GM19397 (cell line): ENCODE measurements around the gene CFAP97D1.

Source experiments
- ATAC-seq: cut with Tn5 transposase; IDR thresholded peaks from one replicate; pipeline ENCODE4 v1.9.1; 2021; ENCODE audit warnings: mild to moderate bottlenecking, moderate library complexity; ENCODE audit not compliant: unreplicated experiment

Gene CFAP97D1

DNA sequence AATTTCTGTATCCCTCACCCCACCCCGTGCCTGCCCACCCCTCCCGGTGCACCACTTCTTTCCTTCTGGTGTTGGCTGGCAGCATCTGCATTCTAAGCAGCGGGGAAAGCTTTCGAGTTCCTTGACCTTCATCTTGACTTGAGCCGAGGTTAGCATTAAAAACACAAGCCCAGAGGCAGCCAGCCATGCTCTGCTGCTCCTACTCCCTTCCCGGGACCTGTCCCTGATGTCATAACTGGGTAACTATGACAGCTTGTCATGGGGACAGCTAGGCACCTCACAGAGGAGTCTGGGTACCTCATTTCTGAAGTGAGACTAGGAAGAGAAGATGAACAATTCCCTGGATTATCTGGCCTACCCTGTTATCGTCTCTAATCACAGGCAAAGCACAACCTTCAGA is at the start of gene CFAP97D1:
Gene CFAP97D1 (plus strand): TSS at position 301 of the 400 bp plus-strand sequence. CDS start 28 bp downstream, at position 329.
- ATAC-seq: no peak

DNA sequence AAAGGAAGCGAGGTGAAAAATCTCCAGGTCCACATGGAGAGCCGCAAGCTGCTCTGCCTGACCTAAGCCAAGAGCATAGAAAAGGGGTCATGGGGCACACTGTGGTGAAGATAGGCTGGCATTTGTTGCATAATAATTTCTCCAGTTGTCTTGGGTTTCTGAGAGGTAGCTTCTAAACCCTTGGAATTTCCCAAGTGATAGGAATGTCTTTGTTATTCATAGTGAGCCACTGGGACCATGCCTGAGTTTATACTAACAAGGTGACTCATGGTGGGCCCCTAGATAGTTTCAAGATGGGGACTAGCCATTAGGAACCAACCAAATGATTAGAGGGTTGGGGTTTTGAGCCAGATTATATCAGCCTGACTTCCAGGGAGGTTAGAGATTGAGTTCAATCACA is 47.3 kb upstream of the CFAP97D1 start:
- no peak for ATAC-seq

DNA sequence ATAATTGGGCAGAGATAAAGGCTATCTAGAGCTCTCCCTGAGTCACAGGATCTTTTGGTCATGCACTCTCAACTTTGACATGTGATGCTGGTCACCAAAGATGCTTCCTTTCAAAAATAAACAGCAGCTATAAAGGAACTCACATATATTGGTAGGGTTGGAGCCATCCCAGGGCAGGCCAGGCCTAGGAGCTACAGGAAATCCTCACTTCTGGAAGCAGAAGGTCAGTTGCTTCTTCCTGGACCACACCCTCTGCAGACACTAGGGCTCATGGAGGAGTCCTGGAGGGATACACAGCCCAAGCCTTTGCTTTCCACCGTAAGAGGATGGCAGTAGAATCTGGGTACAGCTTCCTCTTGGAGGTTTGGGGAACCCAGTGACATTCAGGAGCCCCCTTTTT is 46.3 kb upstream of the CFAP97D1 start:
- no peak for ATAC-seq

DNA sequence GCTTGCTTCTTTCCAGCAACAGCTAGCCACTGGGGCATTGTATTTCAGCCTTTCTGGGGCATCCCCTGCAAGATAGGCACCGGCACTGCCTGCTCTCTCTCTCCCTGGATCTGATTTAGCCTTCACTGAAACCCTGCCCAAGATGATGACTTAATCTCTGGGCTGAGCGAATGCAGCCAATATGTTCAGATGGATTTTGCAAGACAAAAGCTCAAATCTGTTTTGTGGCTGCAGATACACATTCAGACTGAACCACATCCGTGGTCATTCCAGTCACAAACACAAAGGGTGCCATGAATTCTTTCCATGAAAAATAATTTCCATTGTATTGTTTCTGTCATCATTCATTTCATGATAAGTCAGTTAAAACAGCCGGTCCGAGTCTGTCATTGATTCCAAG is 45.9 kb upstream of the CFAP97D1 start:
- ATAC-seq: no peak

DNA sequence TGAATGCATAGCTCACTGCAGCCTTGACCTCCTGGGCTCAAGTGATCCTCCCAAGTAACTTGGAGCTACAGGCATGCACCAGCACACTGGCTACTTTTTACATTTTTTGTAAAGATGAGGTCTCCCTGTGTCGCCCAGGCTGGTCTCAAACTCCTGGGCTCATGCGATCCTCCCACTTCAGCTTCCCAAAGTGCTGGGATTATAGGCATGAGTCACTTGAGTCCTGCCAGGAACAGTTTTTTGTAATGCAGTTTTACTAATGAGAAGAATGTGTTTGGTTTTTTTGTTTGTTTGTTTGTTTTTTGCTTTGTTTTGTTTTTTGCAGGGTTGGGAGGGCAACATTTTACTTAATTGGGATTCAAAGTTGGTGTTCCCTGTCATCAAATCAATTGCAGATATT is 43.8 kb upstream of the CFAP97D1 start:
- ATAC-seq: no peak

DNA sequence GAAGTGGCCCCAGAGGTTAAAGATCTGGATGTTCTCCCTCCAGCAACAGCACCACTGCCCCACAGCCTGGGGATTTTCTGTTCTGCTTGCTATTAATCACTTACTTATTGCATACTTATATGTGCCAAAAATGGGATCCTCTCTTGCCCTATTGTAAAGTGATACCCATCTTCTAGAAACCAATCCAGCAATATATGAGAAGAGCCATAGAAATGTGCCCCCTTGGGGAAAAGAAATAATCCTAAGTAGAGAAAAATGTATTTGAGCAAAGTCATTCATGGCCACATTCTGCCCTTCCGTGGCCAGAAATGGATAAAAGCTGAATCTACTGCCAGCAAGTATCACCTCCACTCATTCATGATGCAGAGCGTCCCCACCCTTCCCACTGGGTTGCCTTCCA is 42.5 kb upstream of the CFAP97D1 start:
- ATAC-seq: no peak

DNA sequence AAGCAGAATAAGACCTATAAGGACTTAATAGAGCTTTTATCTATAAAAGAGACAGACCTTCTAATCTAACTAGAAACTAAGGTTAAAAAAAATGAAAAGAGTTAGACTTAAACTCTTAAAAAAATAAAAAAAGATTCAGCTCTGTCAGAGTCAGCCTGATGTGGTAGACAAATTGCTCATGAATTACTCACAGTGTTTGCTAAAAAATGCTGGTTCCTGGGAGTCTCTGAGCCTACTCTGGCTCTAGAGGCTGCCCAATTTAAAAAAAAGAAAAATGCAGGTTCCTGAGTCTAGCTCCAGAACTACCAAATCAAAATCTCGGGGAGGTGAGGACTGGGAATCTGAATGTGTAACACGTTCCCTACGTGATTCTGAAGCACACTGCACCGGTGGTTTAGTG is 39.7 kb upstream of the CFAP97D1 start:
- ATAC-seq: no peak

DNA sequence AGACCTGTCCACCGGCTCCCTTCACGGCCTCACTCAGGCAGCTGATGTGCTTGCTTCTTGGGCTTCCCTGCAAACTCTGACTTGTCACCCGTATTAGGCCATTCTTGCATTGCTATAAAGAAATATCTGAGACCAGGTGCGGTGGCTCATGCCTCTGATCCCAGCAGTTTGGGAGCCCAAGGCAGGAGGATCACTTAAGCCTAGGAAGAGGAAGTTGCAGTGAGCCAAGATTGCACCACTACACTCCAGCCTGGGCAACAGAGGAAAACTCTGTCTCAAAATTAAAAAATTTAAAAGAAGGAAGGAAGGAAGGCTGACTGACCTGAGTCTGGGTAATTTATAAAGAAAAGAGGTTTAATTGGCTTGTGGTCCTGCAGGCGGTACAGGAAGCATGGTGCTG is 38.6 kb upstream of the CFAP97D1 start:
- no peak for ATAC-seq

DNA sequence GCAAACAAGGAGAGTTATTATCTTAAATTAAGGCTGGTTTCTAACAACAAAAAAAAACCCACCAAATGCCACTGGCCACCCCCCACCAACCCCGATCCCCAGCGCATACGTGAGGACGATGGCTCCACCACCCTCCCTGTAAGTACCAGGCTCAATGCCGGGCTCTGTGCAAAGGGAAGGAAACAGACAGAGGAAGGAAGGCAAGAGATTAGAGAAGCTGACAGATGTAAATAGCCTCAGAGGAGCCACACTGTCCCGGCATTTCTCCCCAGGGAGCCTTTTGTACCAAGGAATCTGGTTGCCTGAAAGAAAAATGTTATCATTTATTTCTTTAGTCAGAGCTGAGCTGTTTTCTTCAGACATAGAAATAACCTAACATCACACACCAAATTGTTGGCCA is 34.7 kb upstream of the CFAP97D1 start:
- ATAC-seq: no peak

DNA sequence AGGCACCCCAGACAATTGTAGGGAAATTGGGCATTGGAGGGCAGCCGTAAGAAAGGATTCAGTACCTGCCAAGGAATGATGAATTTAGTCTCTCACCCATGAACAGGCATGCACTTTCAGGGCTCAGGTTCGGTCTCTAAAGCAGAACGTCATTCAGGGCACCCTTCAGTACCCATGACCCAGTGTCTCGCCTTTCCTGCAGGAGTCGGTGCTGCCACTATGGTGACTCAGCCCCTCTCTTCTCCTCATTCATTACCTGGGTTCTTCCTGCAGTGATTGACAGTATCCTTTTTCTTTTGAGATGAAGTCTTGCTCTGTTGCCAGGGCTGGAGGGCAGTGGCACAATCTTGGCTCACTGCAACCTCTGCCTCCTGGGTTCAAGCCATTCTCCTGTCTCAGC is 30.1 kb upstream of the CFAP97D1 start:
- no peak for ATAC-seq

DNA sequence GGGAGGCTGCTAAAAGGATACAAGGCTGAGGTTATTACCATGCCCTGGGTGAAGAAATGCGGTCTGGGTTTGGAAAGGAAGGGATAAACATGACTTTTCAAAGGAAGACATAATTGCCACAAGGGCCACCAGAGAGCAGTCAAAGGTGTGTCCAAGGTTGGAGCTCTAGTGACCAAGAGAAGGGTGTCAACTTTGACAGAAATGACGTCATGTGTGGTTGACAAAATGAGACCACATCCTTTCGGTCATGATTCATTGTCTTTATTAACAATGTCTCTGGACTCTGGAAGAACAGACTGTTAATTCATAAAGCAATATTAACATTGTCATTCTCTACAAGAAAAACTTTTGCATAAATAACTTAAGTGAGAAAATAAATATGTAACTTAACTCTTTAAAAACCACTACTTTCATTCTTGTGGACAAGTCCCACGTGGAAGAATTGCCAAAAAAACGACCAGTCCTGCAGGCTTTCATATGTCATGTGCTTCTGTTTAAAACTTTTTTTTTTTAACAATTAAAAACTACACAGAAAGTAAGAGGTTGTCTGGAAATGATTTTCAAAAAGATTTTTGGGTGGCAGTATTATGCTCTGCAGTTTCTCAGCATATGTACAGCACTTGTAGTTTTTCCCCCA is 26.6 kb upstream of the CFAP97D1 start:
- ATAC-seq: no peak

DNA sequence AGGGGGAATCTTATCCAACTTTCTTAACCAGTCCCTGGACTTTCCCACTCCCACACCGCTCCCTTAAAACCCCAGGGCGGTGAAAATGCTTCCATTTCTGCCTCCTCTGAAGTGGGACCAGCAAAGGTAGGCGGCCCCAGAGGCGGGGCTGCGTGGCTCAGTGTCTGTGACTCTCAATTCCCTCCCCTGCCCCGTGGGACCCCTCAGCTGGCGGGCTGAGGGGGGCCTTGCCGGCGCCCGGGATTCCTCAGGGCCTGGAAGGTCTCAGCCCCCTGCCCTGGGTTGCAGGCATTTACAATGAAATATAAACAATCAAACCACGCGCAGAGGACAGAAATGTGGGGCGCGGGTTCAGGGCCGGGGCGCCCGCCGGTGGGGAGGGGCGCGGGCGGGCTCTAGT is 25.3 kb upstream of the CFAP97D1 start:
- no peak for ATAC-seq

DNA sequence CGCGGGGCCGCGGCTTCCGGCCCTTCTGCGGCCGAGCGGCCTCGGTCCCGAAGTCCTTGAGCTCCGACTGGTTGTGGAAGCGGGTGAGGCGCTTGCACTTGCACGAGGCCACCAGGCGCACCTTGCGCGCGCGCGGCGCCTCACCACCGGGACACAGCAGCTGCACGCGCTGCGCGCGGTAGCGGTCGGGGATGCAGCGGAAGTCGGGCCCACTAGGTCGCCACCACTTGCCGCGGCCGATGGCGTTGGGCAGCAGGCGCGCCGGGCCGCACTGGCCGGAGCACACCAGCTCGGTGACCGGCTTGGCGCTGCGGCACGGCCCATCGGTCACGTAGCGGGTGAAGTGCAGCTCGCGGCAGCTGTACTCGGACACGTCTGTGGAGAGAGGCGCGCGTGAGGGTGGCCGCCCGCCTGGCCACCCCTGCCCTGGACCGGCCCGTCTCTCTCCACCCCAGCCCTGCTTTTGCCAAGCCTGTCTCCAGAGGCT is 24.8 kb upstream of the CFAP97D1 start:
- ATAC-seq: no peak

DNA sequence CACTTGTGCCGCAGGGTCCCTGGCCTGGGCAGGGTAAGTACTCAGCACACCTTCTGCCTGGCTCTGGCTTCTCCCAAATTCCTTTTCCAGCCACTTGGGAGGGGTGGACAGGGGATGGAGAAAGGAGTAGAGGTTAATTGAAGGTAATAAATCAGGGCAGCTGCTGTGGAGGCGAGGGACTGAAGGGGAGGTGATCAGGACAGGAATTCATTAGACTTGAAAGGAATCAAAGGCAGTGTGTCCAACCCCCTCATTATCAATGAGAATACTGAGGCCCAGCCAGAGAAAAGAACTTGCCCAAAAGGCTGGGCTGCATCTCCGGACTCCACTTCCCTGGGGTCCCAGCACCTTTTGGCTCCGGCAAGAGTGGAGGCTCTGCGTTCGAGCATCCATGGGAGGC is 24.0 kb upstream of the CFAP97D1 start:
- ATAC-seq: no peak

DNA sequence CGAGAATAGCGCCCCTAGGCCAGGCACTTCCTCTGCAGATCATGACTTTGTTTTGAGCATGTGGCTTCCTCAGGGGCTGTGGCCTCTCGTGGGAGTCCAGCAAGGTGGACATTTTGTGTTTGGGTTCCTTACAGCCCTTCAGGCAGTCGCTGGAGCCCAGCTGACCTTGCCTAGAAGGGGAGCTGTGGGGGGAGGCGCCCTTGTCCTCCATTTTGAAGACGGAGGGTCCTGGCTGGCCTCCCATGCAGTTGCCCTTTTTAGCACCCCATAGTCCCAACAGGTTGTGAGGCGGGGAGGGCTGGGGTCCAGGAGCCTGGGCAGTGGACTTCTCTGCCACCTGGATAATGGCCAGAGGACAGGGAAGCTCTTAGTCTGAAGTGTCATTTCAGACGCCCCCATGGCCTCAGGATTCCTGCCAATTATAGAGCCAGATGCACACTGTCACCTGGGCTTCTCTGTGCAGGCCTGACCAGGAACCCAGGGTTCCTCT is 23.0 kb upstream of the CFAP97D1 start:
- ATAC-seq: no peak

DNA sequence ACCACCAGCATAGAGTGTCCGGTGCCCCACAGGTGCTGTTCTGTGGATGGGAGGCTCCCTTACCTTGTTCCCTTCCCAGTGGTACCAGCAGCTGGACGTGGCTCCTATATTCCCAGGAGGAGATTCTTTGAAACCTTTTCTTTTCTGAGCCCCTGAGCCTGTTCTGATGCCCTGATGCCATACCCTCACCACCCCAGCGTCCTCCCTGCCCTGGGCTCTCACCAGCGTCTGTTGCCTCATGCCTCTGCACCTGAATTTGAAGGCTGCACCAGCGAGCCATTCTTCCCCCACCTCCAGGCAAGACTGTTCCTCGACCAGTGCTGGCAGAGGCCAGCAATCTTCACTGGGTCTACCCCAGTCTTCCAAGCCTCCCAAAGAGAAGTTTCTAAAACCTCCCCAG is 22.1 kb upstream of the CFAP97D1 start:
- ATAC-seq: no peak

DNA sequence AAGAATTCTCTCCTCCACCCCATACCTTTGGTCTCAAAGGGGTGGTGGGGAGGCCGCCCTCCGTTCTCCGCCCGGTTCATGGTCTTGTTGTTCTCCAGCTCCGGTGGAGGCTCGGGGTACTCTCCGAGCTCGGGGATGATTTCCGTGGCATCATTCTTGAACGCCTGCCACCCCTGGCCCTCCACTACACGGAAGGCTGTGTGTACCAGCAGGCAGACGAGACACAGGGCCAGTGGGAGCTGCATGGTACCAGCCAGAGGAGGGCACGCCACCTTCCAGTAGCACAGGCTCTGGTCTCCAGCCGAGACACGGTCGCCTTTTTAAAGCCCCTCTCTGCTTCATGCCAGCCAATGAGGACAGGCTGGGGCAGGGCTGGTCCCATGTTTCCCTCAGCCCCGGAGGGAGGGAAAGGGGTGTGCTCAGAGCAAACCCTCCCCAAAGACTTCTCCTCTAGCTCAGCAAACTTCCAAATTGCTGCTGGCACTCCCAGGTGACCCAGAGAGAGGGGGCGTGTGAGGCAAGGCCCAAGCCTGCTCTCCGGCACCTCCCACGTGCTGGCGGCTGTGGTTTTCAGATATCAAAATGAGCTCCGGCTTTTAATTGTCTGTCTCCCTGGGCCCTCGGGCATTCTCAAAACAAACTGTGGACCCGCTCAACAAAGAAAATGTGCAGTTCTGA is 21.6 kb upstream of the CFAP97D1 start, which contains the start of gene SOST:
Gene SOST (minus strand): TSS at position 295 of the 678 bp plus-strand sequence. CDS start 50 bp downstream, at position 245.
- ATAC-seq: no peak

DNA sequence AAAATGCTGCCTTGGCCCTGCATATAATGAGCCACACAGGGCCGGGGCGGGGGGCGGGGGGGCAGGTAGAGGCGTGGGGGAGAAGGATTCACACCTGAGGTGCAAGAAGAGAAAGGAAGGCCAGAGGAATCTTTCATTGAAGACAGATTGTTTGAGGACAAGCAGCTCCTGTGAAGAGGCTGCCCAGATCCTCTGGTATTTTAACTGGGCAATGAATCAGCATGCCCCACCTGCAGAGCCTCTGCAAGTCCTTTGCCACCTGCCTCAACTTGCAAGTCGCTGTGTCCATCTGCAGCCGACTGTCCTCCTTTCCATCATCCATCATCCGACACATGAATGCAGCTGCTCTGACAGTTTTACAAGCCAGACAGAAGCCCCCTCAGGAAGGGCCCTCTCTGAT is 20.4 kb upstream of the CFAP97D1 start:
- no peak for ATAC-seq

DNA sequence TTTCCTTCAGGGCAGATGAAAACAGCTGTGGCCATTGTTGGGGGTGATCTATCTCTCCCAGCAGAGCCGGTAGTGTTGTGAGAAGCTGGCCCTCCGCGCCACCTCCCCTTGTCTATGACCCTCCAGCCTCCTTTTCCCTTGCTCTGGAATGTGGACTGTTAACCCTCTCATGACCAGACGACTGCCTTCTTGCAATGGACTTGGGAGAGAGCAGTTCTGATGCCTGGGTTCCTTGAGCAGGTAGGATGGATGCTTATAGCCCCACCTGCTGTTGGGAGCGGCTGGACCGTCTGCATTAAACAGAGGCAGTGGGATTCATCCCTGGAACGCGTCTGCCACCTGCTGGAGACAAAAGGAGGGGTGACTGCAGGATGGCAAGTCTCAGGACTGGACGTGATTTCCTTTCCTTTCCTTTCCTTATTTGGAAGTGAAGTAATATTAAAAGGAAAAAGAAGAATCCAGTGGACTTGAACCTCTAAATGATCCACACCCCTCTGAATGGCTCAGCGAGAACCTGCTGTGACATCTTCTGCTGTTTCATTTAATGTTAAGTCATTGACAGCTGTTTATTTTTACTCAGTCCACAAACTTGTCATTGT is 19.9 kb upstream of the CFAP97D1 start:
- no peak for ATAC-seq

DNA sequence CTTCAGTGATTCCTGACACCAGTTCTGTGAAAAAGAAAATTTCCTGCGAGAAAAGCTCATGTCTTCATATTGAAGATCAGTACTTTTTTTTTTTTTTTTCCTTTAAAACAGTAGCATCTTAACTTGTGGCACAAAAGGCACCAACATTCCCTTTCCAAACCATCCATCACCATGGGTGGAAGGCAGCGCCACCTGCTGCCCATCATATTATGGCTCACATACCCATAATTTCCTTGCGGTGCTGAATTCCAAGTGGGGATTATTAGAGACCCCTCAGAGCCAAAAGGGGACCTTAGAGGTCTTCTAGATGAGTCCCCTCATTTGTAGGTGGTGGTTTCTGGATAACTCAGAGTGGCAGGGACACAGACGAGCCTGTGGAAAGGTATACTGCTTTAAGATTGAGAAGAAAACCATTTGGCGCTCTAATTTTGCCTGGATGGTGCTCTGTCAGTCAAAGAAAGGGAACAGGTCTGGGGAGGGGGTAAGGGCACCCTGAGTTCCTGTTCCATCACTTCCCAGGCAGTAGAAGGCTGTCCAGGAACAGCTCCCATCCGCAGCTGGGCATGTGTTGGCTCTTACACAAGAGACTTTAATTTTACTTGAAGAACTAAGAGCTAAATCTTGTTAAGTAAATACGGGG is 13.7 kb upstream of the CFAP97D1 start:
- ATAC-seq: no peak

DNA sequence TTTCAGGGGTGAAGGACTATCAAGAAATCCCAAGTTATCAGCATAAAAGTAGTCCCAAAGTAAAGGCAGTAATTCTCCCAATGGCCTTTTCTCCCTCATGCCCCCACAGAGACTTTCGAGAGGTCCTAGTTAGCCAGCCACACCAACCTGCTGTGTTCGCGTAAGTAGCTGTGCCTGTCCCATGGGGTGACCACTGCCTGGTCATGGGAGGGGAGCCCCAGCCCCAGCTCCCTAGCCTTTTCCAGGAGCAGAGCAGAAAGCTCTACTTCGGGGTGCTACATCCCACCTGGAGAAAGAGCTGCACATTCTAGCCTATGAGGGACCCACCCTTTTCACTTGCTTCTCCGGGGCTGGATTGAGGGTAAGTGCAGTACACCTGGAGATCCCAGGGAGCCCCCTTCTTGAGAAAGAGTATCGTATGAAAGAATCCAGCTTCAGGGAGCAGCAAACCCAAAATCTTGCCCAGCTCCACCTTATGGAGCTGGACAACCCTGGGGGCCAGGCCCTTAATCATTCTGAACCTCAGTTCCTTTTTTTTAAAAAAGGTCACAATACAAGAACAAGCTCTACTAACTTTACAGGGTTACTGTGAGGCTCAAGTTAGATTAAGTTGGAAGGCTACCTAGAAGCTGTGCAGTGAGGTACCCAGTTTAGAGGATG is 13.1 kb upstream of the CFAP97D1 start:
- ATAC-seq: no peak
